Tibial nerve (tissue), 4 donors: ENCODE results near the gene SMIM20. TPM values are rescaled to one million over a fixed set of nuclear protein-coding genes. Genes with fewer than 3 reads are reported as not detected.

Experiments used
- DNase-seq, 2 donors: peaks; one replicate each; pipeline ENCODE4 v3.0.0-alpha.2; 2019; ENCODE audit warnings: low spot score in 2 of 2
- H3K27ac ChIP-seq, 4 donors: fragments of 200-600 bp; sonication (generic) in 3 of 4; one replicate each; pipeline ENCODE4 v1.5.1; 2017 to 2019; ENCODE audit warnings: mild to moderate bottlenecking in 1 of 4
- H3K27me3 ChIP-seq, 2 donors: fragments of 200-600 bp; sonication (generic) in 1 of 2; one replicate each; pipeline versions ENCODE4 v1.5.1 to v1.6.0; 2017 to 2019
- H3K36me3 ChIP-seq, 3 donors: fragments of 200-600 bp; sonication (generic); one replicate each; pipeline ENCODE4 v1.5.1; 2018 to 2019
- H3K4me1 ChIP-seq, 4 donors: fragments of 200-600 bp; sonication (generic) in 3 of 4; one replicate each; pipeline ENCODE4 v1.5.1; 2017 to 2019
- H3K4me3 ChIP-seq, 4 donors: fragments of 200-600 bp; sonication (generic) in 3 of 4; one replicate each; pipeline ENCODE4 v1.5.1; 2017 to 2019; ENCODE audit warnings: mild to moderate bottlenecking in 1 of 4, moderate library complexity in 1 of 4
- H3K9me3 ChIP-seq, 4 donors: fragments of 200-600 bp; sonication (generic) in 3 of 4; one replicate each; pipeline ENCODE4 v1.5.1; 2017 to 2019
- EP300 ChIP-seq, 2 donors: sonication (generic); formaldehyde crosslinking; IDR thresholded peaks; one replicate each; pipeline ENCODE4 v1.6.1; 2017; ENCODE audit warnings: antibody characterized with exemption in 2 of 2, mild to moderate bottlenecking in 1 of 2
- POLR2A ChIP-seq, 2 donors: fragments of 450-650 bp; IDR thresholded peaks; one replicate each; pipeline ENCODE4 v1.6.1; 2017; ENCODE audit warnings: antibody characterized with exemption in 2 of 2, mild to moderate bottlenecking in 2 of 2, moderate library complexity in 2 of 2
- WGBS, 2 donors: methylation state at CpG; one replicate each; pipeline ENCODE4 v1.1.5; 2018; 5-methylcytosine and 5-hydroxymethylcytosine counted together
- total RNA-seq, 4 donors: library from RNA; depleted of rRNA; stranded (reverse); fragments of >200 nt; gene quantifications; one replicate each; pipeline ENCODE4 v1.1.0, GENCODE V29; 2016
- TF ChIP-seq, protein P1 (sequence below), 5 experiments: fragments of 200-600 bp in 3 of 5; fragments of 450-650 bp in 2 of 5; sonication (generic) in 3 of 5; IDR thresholded peaks; one replicate each; pipeline ENCODE4 v1.5.1; 2016 to 2019; ENCODE audit warnings: antibody characterized with exemption in 5 of 5, mild to moderate bottlenecking in 3 of 5, moderate library complexity in 2 of 5

SMIM20 gene
- total RNA-seq, 4 donors from 2014 or later: 14.7 to 31.0 (median 20.9) TPM

DNA sequence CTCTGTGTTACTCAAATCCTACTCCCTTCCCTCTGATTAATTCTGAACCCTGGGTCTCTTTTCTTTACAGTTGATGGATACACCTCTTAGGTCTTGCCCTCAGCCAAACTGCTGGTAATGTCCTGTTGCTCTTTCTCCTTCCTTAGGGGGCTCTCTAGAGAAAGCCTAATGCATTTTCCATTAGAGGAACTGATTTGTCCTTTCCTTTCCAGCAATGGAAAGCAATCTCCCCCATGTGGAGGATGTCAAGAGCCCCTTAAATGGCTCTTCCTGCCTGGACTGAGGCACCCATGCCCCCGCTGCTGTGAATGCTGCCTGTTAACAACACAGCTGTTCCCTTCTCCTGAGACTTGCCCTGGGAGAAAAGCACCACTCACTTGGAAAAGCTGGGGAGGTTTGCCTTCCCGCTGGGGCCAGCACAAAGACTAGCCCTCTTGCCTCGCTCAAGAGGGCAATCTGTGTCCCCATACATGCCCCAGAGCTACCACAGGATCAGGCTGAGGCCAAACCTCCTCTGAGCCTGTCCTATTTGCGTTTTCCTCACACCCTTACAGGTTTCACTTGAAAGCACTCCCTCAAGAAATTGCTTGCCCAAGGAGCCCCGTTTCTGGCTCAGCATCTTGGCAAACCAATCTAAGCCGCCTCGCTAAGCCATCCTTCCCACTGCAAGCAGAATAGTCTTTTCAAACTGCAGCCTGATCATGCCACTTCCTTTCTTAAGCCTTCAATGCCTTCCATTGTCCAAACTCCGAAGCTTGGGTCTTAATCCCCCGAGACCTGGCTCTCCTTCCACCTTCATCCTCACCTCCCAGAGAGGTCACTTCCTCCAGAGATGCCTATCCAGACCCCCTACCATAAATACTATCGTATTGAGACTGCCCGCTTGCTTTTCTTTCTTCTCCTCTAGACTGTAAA, 23.2 kb upstream of the SMIM20 start:
- H3K27ac ChIP-seq: no peak overlapping the region
- no peaks in the 10 kb centered on the region for H3K9me3 ChIP-seq
- H3K36me3 ChIP-seq: no peaks in the 10 kb centered on the region
- no peak for DNase-seq
- no peaks in the 10 kb centered on the region for H3K27me3 ChIP-seq
- 43 to 55% methylated on average over 11 of the region's 11 CpGs for WGBS, 2 donors
- TF ChIP-seq, protein P1, sequence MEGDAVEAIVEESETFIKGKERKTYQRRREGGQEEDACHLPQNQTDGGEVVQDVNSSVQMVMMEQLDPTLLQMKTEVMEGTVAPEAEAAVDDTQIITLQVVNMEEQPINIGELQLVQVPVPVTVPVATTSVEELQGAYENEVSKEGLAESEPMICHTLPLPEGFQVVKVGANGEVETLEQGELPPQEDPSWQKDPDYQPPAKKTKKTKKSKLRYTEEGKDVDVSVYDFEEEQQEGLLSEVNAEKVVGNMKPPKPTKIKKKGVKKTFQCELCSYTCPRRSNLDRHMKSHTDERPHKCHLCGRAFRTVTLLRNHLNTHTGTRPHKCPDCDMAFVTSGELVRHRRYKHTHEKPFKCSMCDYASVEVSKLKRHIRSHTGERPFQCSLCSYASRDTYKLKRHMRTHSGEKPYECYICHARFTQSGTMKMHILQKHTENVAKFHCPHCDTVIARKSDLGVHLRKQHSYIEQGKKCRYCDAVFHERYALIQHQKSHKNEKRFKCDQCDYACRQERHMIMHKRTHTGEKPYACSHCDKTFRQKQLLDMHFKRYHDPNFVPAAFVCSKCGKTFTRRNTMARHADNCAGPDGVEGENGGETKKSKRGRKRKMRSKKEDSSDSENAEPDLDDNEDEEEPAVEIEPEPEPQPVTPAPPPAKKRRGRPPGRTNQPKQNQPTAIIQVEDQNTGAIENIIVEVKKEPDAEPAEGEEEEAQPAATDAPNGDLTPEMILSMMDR (IDR thresholded peaks at IDR 0.05): no peak
- TF ChIP-seq EP300 (IDR thresholded peaks at IDR 0.05) (no peak), POLR2A (IDR thresholded peaks at IDR 0.05) (no peak)
- H3K4me1 ChIP-seq: no peaks in the 10 kb centered on the region
- H3K4me3 ChIP-seq: no peak overlapping the region

GRCh38 chr4:25892796-25893195, 21.2 kb upstream of the SMIM20 start:
- no peak overlapping the region for H3K27ac ChIP-seq
- TF ChIP-seq, protein P1 (IDR thresholded peaks at IDR 0.05): no peak
- TF ChIP-seq EP300 (IDR thresholded peaks at IDR 0.05) (no peak), POLR2A (IDR thresholded peaks at IDR 0.05) (no peak)
- DNase-seq: no peak
- no peaks in the 10 kb centered on the region for H3K36me3 ChIP-seq
- 90% methylated on average over 6 of the region's 6 CpGs for WGBS, 2 donors
- H3K4me3 ChIP-seq: no peak overlapping the region
- H3K9me3 ChIP-seq: no peaks in the 10 kb centered on the region
- H3K4me1 ChIP-seq: no peaks in the 10 kb centered on the region
- no peaks in the 10 kb centered on the region for H3K27me3 ChIP-seq

DNA sequence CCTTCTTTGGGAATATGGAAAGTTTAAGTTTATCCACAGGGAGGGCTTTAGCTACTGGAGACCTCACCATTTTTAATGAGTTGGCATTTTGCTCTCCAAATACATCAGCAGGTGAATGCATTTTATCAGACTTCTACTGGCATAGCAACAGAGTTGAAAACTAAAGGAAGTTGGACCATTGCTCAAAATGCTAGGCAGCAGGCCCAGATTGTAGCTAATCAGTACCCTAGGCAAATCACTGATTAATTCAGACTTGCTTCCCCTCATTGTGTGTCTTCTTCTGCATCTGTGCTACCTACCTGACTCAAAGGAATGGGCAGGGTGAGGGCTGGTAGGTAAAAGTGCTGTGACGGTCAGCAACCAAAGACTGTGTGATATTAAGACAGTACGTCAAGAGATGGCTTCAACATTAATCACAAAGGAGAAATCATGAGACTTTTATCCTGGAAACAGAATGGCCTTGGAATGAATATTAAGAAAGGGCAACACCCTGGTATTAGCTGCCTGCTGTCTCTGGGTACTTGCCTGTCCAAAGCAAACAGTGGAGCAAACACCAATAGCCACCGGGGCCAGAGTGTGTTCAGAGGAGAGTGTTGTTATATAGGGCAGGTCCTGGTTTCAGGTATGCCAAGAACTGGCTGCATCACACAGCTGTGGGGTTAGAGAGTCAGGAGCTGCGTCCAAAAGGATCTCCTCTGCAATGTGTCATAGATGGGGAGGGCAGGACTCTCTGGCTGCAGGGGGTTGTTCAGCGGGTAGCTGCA, 17.1 kb upstream of the SMIM20 start:
- Histone ChIP-seq H3K27me3 (no peaks in the 10 kb centered on the region), H3K36me3 (no peaks in the 10 kb centered on the region), H3K9me3 (no peaks in the 10 kb centered on the region), H3K4me1 (no peaks in the 10 kb centered on the region), H3K27ac (no peak overlapping the region), H3K4me3 (no peak overlapping the region)
- DNase-seq: no peak
- 76 to 88% methylated on average over 5 of the region's 5 CpGs for WGBS, 2 donors
- no peak for TF ChIP-seq POLR2A (IDR thresholded peaks at IDR 0.05)
- TF ChIP-seq EP300 (IDR thresholded peaks at IDR 0.05): no peak
- TF ChIP-seq, protein P1 (IDR thresholded peaks at IDR 0.05): no peak

- H3K27ac ChIP-seq: no peak overlapping the region
- no peak for DNase-seq
- H3K36me3 ChIP-seq: no peaks in the 10 kb centered on the region
- peaks cover 0 to 3% (median 0%) of the 10 kb centered on the region in 4 donors for H3K4me1 ChIP-seq
- TF ChIP-seq POLR2A (IDR thresholded peaks at IDR 0.05): no peak
- TF ChIP-seq, protein P1 (IDR thresholded peaks at IDR 0.05): no peak
- no peak for TF ChIP-seq EP300 (IDR thresholded peaks at IDR 0.05)
- no peaks in the 10 kb centered on the region for H3K9me3 ChIP-seq
- no peaks in the 10 kb centered on the region for H3K27me3 ChIP-seq
- WGBS, 2 donors: 77 to 95% methylated on average over 1 of the region's 1 CpG
- no peak overlapping the region for H3K4me3 ChIP-seq
Observed at GRCh38 chr4:25900310-25900709, 13.7 kb upstream of the SMIM20 start.

DNA sequence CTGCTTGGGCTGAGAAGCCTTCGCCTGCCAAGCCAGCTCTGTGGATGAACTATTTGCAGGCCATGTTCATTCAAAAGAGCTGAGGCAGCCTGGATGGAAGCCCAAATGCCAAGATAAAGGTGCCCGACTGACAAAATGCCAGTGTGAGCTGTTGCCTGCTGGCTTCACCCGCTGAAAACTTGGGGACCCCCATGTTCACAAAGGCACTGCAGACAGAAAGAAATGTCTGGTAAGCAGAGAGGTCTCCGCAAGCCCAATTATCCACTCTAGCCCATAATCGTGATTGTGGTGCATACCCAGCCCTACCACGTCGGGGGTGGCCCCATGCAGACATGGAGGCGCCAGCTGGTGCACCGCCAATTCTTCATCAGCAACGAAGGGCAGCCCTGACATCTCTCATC, 13.0 kb upstream of the SMIM20 start:
- no peaks in the 10 kb centered on the region for H3K27me3 ChIP-seq
- TF ChIP-seq, protein P1 (IDR thresholded peaks at IDR 0.05): no peak
- 86 to 92% methylated on average over 10 of the region's 10 CpGs for WGBS, 2 donors

More for the DNA sequence above, 13.0 kb upstream of the SMIM20 start:
- no peaks in the 10 kb centered on the region for H3K9me3 ChIP-seq
- DNase-seq: no peak
- no peak overlapping the region for H3K27ac ChIP-seq
- peaks cover 0 to 3% (median 0%) of the 10 kb centered on the region in 4 donors for H3K4me1 ChIP-seq
- no peaks in the 10 kb centered on the region for H3K36me3 ChIP-seq
- no peak overlapping the region for H3K4me3 ChIP-seq
